DMS114 treated with DMSO at 0.1 percent for 48 hours (cell line): ENCODE results near the gene CROCC2.

ENCODE experiments used
- DNase-seq: peaks from one replicate; lab custom pipeline; 2025; ENCODE audit not compliant: unreplicated experiment; lab: John Stamatoyannopoulos, UW

Gene CROCC2

DNA sequence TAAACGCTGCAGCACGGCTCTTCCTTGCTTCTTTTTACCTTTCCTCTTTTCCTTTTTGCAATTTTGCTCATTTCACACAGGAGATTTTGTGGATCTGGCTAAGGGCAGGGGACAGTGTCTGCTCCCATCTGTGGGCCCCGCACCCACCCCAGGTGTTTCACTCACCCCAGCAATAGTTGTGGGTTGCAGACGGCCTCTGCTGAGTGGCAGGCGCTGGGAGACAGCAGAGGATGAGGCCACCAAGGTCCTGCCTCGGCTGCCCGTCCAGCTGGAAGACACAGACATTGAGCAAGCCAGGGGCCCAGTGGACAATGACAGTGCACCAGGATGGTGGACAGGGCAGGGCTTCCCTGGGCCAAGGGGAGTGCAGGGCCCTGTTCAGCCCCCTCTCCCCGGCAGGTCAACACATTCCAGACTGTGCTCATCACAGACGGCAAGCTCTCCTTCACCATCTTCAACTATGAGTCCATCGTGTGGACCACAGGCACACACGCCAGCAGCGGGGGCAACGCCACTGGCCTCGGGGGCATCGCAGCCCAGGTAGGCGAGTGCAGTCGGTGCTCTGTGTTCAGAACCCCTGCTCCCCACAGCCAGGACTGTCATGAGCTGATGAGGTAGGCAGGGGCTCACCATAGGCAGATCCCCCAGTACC, 127.3 kb downstream of the CROCC2 start:
- DNase-seq = no peak

- no peak for DNase-seq
These were observed 127.9 kb downstream of the CROCC2 start for GRCh38 chr2:241033994-241034393.

DNA sequence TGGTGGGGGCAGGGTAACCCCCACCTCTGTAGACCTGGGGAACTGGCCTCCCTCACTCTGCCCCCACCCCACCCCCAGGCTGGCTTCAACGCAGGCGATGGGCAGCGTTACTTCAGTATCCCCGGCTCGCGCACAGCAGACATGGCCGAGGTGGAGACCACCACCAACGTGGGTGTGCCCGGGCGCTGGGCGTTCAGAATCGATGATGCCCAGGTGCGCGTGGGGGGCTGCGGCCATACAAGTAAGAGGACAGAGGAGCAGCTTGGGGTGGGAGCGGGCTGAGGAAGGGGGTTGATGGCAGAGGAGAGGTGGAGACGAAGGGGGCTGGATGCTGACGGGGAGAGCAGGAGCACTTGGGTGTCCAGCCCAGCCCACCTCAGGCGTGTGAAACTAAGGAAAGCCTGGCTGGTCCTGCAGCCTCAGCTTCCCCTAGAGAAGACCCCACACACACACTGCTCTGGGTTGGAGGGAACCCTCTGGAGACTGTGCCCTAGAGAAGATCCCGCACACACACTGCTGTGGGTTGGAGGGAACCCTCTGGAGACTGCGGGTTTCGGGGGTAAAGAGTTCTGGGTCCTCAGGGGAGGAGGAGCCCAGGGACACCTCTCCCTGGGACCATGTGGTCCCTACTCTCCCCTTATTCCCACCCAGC, 128.5 kb downstream of the CROCC2 start:
- no peak for DNase-seq

DNA sequence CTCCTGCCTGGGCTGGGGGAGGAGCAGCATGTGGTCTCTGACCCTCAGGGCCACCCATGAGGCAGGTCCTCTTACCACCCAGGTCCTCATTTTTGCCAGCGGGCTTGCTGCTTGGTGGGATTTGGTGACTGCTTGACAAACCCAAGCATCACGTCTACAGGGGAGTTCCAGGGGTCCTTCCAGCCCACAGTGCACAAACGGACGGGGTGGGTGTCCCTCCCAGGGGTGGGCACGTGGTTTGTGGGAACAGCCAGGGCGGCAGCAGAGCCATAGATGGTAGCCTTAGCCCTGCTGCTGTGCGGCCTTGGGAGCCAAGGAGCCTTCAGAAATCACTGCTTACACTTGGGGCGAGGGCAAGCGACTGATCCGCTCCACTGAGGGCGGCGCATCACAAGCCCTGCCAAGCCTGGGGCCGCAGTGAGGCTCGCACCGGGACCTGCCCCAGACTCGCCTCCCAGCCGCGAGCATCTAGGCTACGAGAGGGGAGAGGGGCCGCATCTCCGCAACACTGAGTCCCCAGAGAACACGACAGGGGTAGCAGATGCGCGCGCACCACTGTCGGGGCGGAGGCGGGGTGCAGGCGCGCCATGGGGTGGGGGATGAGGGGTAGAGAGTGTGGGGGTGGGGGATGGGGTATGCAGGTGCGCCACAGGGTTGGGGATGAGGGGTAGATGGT, 129.1 kb downstream of the CROCC2 start:
- no peak for DNase-seq

GRCh38 chr2:241035818-241036396, 129.8 kb downstream of the CROCC2 start:
- no peak for DNase-seq

- DNase-seq = no peak
These were observed 130.3 kb downstream of the CROCC2 start for GRCh38 chr2:241036397-241036963.

GRCh38 chr2:241036964-241037421, 130.9 kb downstream of the CROCC2 start:
- no peak for DNase-seq

- DNase-seq = no peak
These were observed 131.4 kb downstream of the CROCC2 start for GRCh38 chr2:241037498-241037897.

DNA sequence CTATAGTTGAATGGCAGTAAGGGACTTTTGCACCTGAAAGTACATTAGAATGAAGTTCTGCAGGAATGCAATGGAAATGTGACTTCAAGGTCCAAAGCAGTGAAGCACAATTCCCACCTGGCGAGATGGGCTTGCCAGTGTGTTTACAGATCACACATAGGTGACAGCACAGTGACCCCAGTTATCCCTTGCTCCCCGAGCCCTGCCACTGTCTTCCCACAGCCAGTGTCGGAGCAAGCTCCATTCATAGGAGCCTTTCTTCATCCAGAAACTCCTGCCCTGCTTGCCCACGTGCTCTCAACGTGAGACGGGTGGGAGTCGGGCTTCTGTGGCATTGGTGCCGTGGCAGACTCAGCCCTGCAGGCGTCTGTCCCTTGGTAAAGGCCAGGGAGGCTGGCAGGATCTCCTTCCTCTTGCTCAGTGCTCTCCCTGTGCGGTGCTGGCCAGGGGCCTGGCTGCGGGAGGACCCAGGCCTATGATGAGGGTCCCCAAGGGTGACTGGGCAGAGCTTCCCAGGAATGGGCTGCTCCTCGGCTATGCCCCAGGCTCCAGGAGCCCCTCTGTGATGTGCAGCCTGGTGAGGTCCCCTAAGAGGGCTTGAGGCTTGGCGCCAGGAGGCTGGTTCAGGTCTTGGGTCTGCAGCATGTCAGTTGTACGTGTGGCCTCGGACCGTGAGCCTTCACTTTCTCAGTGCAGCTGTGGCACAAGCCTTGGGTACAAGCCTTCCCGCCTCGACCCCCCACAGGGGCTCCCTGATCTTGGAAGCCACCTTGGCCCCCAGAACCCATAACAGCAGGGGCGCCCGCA, 132.4 kb downstream of the CROCC2 start:
- DNase-seq = no peak

GRCh38 chr2:241039416-241039815, 133.3 kb downstream of the CROCC2 start:
- no peak for DNase-seq

GRCh38 chr2:241040081-241040803, 134.1 kb downstream of the CROCC2 start:
- DNase-seq = no peak

GRCh38 chr2:241041589-241042158, 135.5 kb downstream of the CROCC2 start:
- no peak for DNase-seq
